SK-N-MC (cell line): Measurements from ENCODE around the gene SNRPA.
"Not testable (repeated sequence)": the region's sequence is repeated elsewhere in the genome, so short reads cannot be mapped to it uniquely, and the experiment has no call there.

Source experiments
- DNase-seq: peaks from one replicate; pipeline ENCODE4 v3.0.0-alpha.2; 2011; ENCODE audit warnings: low read depth, low spot score
- H3K27ac ChIP-seq: fragments of 200-600 bp; sonication (generic); 2 replicates; pipeline ENCODE4 v1.5.1; 2016; ENCODE audit warnings: mixed run types
- H3K36me3 ChIP-seq: fragments of 200-600 bp; sonication (generic); 2 replicates; pipeline ENCODE4 v1.6.1; 2017; ENCODE audit warnings: antibody characterized with exemption, low read length, mixed read lengths; ENCODE audit not compliant: insufficient read depth
- H3K4me3 ChIP-seq: fragments of 200-600 bp; sonication (generic); 2 replicates; pipeline ENCODE4 v1.5.1; 2016
- H3K9ac ChIP-seq: fragments of 200-600 bp; sonication (generic); 2 replicates; pipeline ENCODE4 v1.8.0; 2017; ENCODE audit warnings: mixed run types, mixed read lengths; ENCODE audit not compliant: insufficient read length
- H3K9me3 ChIP-seq: fragments of 200-600 bp; sonication (generic); 2 replicates; pipeline ENCODE4 v1.6.1; 2017; ENCODE audit warnings: low read depth, mild to moderate bottlenecking, antibody characterized with exemption, low read length, moderate library complexity, mixed read lengths
- EZH2 ChIP-seq: fragments of 200-600 bp; sonication (generic); IDR thresholded peaks from one replicate; pipeline ENCODE4 v1.6.1; 2017; ENCODE audit warnings: antibody characterized with exemption
- FOXP2 ChIP-seq: optimal IDR thresholded peaks from 2 replicates; pipeline ENCODE3; 2011; ENCODE audit warnings: mild to moderate bottlenecking, moderate library complexity; ENCODE audit not compliant: insufficient read depth; ENCODE audit errors: extremely low read length, control extremely low read depth
- POLR2AphosphoS5 ChIP-seq: IDR thresholded peaks from 2 replicates; pipeline ENCODE4 v1.6.1; 2012; ENCODE audit warnings: mild to moderate bottlenecking, low read depth, low read length, borderline replicate concordance

SNRPA gene

DNA sequence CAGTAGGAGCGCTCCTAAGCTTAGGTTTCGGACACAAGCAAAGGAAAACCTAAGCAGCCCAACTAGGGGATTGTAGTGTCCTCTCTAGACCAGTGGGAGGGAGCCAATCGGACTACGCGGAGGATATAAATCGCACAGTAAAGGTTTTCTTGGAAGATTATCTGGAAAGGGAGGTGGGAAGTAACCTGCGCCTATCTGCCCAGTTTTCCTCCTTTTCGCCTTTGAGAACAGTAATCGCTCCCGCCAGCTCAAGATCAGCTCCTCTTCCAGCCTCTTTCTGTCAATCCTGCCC is 26.6 kb downstream of the SNRPA start:
- TF ChIP-seq EZH2 (no peak), POLR2AphosphoS5 (peak; percentile 16; the same call in 1 of the 2 replicates), FOXP2 (no peak)
- no peak for DNase-seq
- peak overlapping the region; percentile 100 for H3K27ac ChIP-seq
- no peaks in the 10 kb centered on the region for H3K36me3 ChIP-seq
- H3K9me3 ChIP-seq, result no peaks in the 10 kb centered on the region
- peak overlapping the region; percentile 91 for H3K4me3 ChIP-seq
- H3K9ac ChIP-seq, result peak overlapping the region; percentile 89

DNA sequence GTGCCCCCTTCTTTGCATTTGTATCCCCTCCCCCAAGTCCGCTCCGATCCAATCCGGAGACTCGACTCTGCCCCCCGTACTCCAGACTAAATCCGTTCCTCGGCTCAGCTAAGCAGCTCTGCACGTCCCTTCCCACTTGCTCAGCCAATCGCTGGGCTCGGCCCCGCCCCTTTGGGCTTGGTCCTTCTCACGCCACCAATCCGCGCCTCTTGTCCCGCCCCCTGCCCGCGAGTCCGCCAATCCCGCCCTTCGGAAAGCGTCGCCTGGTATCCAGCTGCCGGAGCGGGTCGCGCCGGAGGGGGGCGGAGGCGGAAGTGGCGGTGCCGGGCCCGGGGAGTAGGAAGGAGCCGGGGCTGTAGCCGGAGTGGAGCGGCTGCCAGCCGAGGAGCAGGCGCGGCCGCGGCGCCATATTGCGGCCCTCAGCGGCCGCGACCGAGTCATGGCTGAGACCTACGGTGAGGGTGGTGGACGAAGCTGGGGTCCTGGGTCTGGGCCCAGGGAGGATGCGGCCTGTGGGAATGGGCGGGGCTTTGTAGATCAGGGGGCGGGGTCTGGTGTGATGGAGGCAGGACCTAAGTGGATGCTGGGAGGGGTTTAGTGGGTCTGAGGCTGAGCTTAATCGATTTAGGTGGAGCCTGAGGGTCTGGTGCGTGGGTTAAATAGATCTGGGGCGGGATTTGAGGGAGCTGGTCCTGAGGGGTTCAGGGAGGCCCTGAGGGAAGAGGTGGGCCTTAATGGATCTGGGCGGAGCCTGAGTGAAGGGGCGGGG is 27.1 kb downstream of the SNRPA start, which contains the start of gene RAB4B:
Gene RAB4B, plus strand, starts transcription at position 311 of the 769 bp plus-strand sequence. Its CDS starts 129 bp downstream, at position 440.
- TF ChIP-seq EZH2 (no peak), FOXP2 (peak; percentile 29)
- DNase-seq, result peak; percentile 97
- Histone ChIP-seq H3K4me3 (peak within 1 kb of the TSS; percentile 91), H3K9ac (peak within 1 kb of the TSS; percentile 89), H3K9me3 (no peaks in the 10 kb centered on the region), H3K27ac (peak within 1 kb of the TSS; percentile 100), H3K36me3 (no peaks in the 10 kb centered on the region)

DNA sequence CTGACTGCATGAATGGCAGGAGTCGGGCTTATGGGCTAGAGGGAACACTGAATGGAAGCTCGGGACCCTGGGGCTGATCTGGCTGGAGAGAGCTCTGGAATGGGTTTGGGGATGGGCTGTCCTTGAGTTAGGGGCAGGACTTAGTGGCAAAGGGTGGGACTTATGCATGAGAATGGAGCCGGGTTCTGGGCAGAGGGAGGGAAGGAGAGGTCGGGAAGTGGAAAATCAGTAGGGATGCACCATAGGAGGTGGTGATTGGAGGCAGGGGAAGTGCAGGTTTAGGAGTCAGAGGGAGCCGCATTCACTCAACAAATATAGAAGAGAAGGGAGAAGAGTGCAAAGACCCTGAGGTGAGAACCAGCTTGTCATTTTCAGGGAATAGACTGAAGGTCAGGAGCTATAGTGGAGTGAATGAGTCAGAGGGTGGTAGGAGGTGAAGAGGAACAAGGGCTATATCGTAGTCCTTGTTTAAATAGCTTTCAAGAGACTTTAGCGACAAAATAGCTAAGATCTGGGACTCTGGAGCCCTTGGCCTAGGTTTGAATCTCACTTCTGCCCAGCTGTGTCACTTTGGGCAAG is 27.8 kb downstream of the SNRPA start:
- no peaks in the 10 kb centered on the region for H3K9me3 ChIP-seq
- no peaks in the 10 kb centered on the region for H3K36me3 ChIP-seq
- peak overlapping the region; percentile 59 for H3K9ac ChIP-seq
- H3K4me3 ChIP-seq, result peak overlapping the region; percentile 91
- no peak for TF ChIP-seq EZH2
- TF ChIP-seq FOXP2, result no peak
- TF ChIP-seq POLR2AphosphoS5, result no peak
- DNase-seq, result no peak
- peak overlapping the region; percentile 80 for H3K27ac ChIP-seq

DNA sequence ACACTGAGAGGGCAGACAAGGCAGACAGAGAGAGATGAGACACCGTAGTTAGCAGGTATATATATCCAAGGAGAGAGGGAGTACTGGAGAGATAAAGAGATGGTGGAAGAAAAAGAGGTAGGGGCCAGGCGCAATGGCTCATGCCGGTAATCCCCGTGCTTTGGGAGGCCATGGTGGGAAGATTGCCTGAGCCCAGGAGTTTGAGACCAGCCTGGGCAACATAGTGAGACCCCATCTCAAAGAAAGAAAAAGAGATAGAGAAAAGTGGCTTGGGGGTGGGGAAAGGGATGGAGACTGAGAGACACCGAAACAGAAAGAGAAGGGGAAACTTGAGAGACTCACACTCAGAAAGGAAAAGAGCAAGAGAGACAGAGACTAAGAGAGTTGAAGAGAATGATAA is 29.6 kb downstream of the SNRPA start:
- no peaks in the 10 kb centered on the region for H3K9me3 ChIP-seq
- no peak overlapping the region for H3K4me3 ChIP-seq
- DNase-seq, result no peak
- H3K9ac ChIP-seq, result no peak overlapping the region
- no peak for TF ChIP-seq FOXP2
- no peak for TF ChIP-seq EZH2
- no peak for TF ChIP-seq POLR2AphosphoS5
- no peak overlapping the region for H3K27ac ChIP-seq
- no peaks in the 10 kb centered on the region for H3K36me3 ChIP-seq

DNA sequence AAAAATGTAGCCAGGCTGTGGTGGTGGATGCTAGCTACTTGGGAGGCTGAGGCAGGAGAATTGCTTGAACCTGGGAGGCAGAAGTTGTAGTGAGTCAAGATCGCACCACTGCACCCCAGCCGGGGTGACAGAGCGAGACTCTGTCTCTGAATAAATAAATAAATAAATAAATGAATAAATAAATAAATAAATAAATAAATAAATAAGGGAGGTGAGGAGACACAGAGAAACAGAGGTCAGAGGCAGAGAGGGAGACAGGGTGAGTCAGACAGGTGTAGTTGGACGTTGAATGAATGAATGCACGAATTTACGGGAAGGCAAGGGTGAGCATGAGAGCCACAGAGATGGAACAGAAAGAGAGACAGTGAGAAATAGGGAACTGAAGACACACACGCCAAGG is 30.1 kb downstream of the SNRPA start:
- no peak for DNase-seq
- no peaks in the 10 kb centered on the region for H3K36me3 ChIP-seq
- no peak overlapping the region for H3K4me3 ChIP-seq
- H3K9me3 ChIP-seq, result no peaks in the 10 kb centered on the region
- TF ChIP-seq POLR2AphosphoS5 (no peak), FOXP2 (no peak), EZH2 (no peak)
- H3K27ac ChIP-seq, result no peak overlapping the region
- no peak overlapping the region for H3K9ac ChIP-seq

DNA sequence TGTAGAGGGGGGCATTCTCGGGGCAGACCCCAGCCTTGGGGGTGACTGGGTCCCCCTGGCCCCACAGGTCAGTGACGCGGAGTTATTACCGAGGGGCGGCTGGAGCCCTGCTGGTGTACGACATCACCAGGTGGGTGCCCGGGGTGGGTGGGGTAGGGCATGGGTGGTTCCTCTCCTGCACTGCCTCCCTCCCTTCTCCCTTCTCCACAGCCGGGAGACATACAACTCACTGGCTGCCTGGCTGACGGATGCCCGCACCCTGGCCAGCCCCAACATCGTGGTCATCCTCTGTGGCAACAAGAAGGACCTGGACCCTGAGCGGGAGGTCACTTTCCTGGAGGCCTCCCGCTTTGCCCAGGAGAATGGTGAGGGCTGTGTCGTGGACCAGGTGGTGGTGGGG is 32.7 kb downstream of the SNRPA start:
- TF ChIP-seq FOXP2 (no peak), EZH2 (no peak), POLR2AphosphoS5 (no peak)
- no peak overlapping the region for H3K9ac ChIP-seq
- no peaks in the 10 kb centered on the region for H3K36me3 ChIP-seq
- no peak overlapping the region for H3K27ac ChIP-seq
- no peaks in the 10 kb centered on the region for H3K9me3 ChIP-seq
- DNase-seq, result no peak
- no peak overlapping the region for H3K4me3 ChIP-seq

DNA sequence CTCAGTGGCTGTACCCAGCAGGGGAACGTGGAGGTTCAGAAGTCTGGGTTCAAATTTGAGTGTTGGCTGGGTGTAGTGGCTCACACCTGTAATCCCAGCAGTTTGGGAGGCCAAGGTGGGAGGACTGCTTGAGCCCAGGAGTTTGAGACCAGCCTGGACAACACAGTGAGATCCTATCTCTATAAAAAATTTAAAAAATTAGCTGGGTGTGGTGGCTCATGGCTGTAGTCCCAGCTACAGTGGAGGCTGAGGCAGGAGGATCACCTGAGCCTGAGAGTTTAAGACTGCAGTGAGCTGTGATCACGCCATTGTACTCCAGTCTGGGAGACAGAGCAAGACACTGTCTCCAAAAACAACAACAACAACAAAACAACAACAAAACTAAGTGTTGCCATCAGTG is 33.1 kb downstream of the SNRPA start:
- not testable (repeated sequence) for H3K36me3 ChIP-seq, DNase-seq, H3K27ac ChIP-seq, H3K4me3 ChIP-seq, H3K9me3 ChIP-seq, H3K9ac ChIP-seq

DNA sequence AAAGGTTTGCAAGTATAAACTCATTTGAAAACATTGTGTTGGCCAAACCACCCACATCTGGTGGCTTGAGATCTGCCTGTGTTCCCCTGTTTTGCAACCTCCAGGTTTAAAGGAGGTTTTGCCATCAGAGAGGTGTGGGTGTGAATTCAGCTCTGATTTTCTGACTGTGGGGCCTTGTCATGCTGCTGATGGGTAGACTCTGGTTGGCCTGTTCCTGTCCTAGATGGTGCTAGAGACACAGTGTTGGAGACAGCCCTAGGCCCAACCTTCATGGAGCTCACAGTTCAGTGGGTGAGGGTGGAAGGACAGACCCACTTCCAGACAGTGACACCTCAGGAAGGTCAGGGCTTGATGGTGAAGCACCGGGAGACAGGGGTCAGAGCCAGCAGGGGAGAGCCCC is 34.5 kb downstream of the SNRPA start:
- no peak for DNase-seq
- Histone ChIP-seq H3K27ac (no peak overlapping the region), H3K9me3 (no peaks in the 10 kb centered on the region), H3K4me3 (no peak overlapping the region), H3K36me3 (no peaks in the 10 kb centered on the region), H3K9ac (no peak overlapping the region)
- no peak for TF ChIP-seq EZH2
- no peak for TF ChIP-seq FOXP2
- no peak for TF ChIP-seq POLR2AphosphoS5
